22Rv1 (cell line): ENCODE data around the gene SLC8A3.

Experiments
- H3K27ac ChIP-seq: fragments of 450-650 bp; 2 replicates; pipeline ENCODE4 v1.5.1; 2017
- CTCF ChIP-seq: fragments of 450-650 bp; IDR thresholded peaks from 2 replicates; pipeline ENCODE4 v1.5.1; 2017; ENCODE audit warnings: mild to moderate bottlenecking
- ZFX ChIP-seq: fragments of 450-650 bp; IDR thresholded peaks from 2 replicates; pipeline ENCODE4 v1.6.1; 2017; ENCODE audit warnings: antibody characterized with exemption, borderline replicate concordance

Gene SLC8A3

GRCh38 chr14:70034257-70034656 is 154.5 kb downstream of the SLC8A3 start:
- no peak for TF ChIP-seq CTCF
- no peak for TF ChIP-seq ZFX
- no peak overlapping the region for H3K27ac ChIP-seq

DNA sequence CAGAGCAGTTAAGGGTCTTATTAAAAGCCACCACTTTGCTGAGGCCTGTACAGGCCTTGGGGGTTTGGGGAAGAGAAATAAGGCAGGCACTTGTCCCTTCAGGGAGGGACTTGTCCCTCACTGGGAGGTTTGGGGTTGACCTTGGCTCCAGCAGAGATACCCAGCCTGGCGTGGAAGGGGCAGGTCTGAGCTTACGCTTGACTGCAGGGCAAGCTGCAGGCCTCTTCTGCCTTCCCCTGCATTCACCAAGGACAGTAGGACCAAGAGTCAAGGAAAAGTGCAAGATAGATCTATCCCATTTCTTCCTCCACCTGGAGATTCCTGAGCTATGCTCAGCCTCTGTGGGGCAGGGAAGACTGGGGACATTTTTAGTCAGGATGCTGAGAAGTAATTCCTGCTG is 155.2 kb downstream of the SLC8A3 start:
- no peak overlapping the region for H3K27ac ChIP-seq
- TF ChIP-seq ZFX (no peak), CTCF (no peak)

- no peak for TF ChIP-seq CTCF
- no peak for TF ChIP-seq ZFX
- H3K27ac ChIP-seq = no peak overlapping the region
Observed at GRCh38 chr14:70033116-70033515, 155.6 kb downstream of the SLC8A3 start.

DNA sequence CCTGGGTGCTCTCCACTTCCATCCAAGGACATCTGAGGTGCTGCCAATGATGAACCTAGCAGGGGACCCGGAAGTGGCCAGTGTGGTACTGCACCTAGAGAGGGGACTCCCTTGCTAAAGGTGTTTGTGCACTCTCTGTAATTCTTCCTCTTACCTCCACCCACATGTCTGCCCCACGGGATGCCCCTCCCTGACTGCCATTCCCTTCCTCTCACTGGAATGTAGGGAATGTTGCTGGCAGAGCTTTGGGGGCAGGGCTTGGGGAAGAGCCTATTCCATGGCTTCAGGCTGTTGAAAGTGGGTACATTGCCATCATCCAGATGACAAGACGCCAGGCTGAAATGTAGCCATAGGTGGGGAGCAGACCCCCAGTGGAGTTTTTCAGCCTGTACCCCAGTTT is 156.3 kb downstream of the SLC8A3 start:
- TF ChIP-seq CTCF (no peak), ZFX (no peak)

DNA sequence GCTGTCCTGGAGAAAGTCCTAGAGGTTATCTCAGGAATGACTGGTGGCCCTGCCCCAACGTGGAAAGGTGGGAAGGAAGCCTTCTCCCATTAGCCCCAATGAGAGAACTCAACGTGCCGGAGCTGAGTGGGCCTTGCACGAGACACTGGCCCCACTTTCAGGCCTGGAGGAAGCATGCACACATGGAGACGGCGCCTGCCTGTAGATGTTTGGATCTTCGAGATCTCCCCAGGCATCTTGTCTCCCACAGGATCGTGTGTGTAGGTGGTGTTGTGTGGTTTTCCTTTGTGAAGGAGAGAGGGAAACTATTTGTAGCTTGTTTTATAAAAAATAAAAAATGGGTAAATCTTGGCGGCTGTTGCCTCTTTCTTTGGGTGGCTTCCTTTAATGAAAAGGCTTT is 156.7 kb downstream of the SLC8A3 start:
- no peak overlapping the region for H3K27ac ChIP-seq
- no peak for TF ChIP-seq CTCF
- TF ChIP-seq ZFX = no peak

More for the DNA sequence above, 156.3 kb downstream of the SLC8A3 start:
- no peak overlapping the region for H3K27ac ChIP-seq

- TF ChIP-seq CTCF = no peak
- TF ChIP-seq ZFX = no peak
Observed at GRCh38 chr14:70029296-70030132, 159.2 kb downstream of the SLC8A3 start.

GRCh38 chr14:70027785-70028428 is 160.8 kb downstream of the SLC8A3 start:
- H3K27ac ChIP-seq = no peak overlapping the region
- peak; percentile 85 for TF ChIP-seq CTCF
- TF ChIP-seq ZFX = no peak

More at GRCh38 chr14:70029296-70030132, 159.2 kb downstream of the SLC8A3 start:
- no peak overlapping the region for H3K27ac ChIP-seq
